A549 (cell line): ENCODE results near the gene SGCA. TPM values are rescaled to one million over a fixed set of nuclear protein-coding genes. Genes with fewer than 3 reads are reported as not detected.

Experiments used
- ATAC-seq, 2 experiments: fragments of 200-7000 bp in 1 of 2; fragments of >200 bp in 1 of 2; cut with Nextera tagmentation in 1 of 2; cut with Tn5 transposase in 1 of 2; 3 replicates each; pipeline versions ENCODE4 v1.8.0 to v1.9.1; 2018 to 2020; ENCODE audit warnings: mild to moderate bottlenecking in 1 of 2, moderate library complexity in 1 of 2
- CTCF ChIA-PET: fragments of 300-600 bp; sonication (Branson Sonifier 250); formaldehyde crosslinking; extraction: SDS; loops from one replicate; lab custom pipeline; 2021; ENCODE audit warnings: antibody characterized with exemption, inconsistent platforms; lab: Yijun Ruan, JAX
- POLR2A ChIA-PET: fragments of 350-600 bp; formaldehyde crosslinking; extraction: SDS; loops from one replicate; lab custom pipeline; 2021; ENCODE audit warnings: antibody characterized with exemption, inconsistent platforms; lab: Yijun Ruan, JAX
- DNase-seq, 2 experiments: peaks; one replicate each; pipeline versions ENCODE4 v3.0.0 to v3.0.0-alpha.2; 2011 to 2016; ENCODE audit warnings: low read depth in 1 of 2, low spot score in 1 of 2
- FAIRE-seq: peaks from 2 replicates; lab custom pipeline; 2011; peaks lifted over from hg19 to GRCh38; lab: Jason Lieb, UNC
- H3K27ac ChIP-seq, 2 experiments: fragments of >200 bp; sonication (Bioruptor Twin); formaldehyde crosslinking; 3 replicates each; pipeline ENCODE4 v1.5.1; 2016 to 2017
- H3K4me1 ChIP-seq: fragments of >200 bp; sonication (Bioruptor Twin); formaldehyde crosslinking; 3 replicates; pipeline ENCODE4 v1.6.1; 2016
- H3K4me2 ChIP-seq: fragments of >200 bp; sonication (Bioruptor Twin); formaldehyde crosslinking; 3 replicates; pipeline ENCODE4 v1.6.1; 2016
- H3K4me3 ChIP-seq: fragments of >200 bp; sonication (Bioruptor Twin); formaldehyde crosslinking; 3 replicates; pipeline ENCODE4 v1.5.1; 2016
- H3K9me3 ChIP-seq: fragments of >200 bp; sonication (Bioruptor Twin); formaldehyde crosslinking; 3 replicates; pipeline ENCODE4 v1.6.1; 2016
- CBX2 ChIP-seq: fragments of 200-600 bp; sonication (generic); IDR thresholded peaks from 2 replicates; pipeline ENCODE4 v1.6.1; 2016; ENCODE audit warnings: low read depth, mild to moderate bottlenecking, borderline replicate concordance
- EHF ChIP-seq: fragments of 250-450 bp; sonication (Bioruptor Pico); IDR thresholded peaks from 2 replicates; pipeline ENCODE4 v1.5.0; 2020; ENCODE audit warnings: mild to moderate bottlenecking
- HOXB5 ChIP-seq: fragments of 250-450 bp; sonication (Bioruptor Pico); IDR thresholded peaks from 2 replicates; pipeline ENCODE4 v1.5.0; 2020; ENCODE audit warnings: mild to moderate bottlenecking, moderate library complexity
- MAFK ChIP-seq: fragments of 450-650 bp; IDR thresholded peaks from 2 replicates; pipeline ENCODE4 v1.6.1; 2014; ENCODE audit not compliant: partially characterized antibody
- MAZ ChIP-seq: fragments of 150-350 bp; IDR thresholded peaks from 2 replicates; pipeline ENCODE4 v1.6.1; 2014; ENCODE audit warnings: antibody characterized with exemption, low read depth, low read length, borderline replicate concordance
- POLR2A ChIP-seq: IDR thresholded peaks from 2 replicates; pipeline ENCODE4 v1.6.1; 2012; ENCODE audit warnings: mild to moderate bottlenecking, low read length
- POLR2AphosphoS2 ChIP-seq: conservative IDR thresholded peaks from 2 replicates; pipeline ENCODE4 v1.6.1; 2012; ENCODE audit warnings: low read length, improper control_type of control experiment, inconsistent platforms
- RFX5 ChIP-seq: fragments of 450-650 bp; IDR thresholded peaks from 2 replicates; pipeline ENCODE4 v1.7.1; 2014; ENCODE audit warnings: antibody characterized with exemption, mild to moderate bottlenecking, moderate library complexity
- SMC3 ChIP-seq: fragments of >200 bp; sonication (Bioruptor Twin); formaldehyde crosslinking; IDR thresholded peaks from 3 replicates; pipeline ENCODE4 v1.6.1; 2018; ENCODE audit warnings: inconsistent platforms
- SREBF2 ChIP-seq: fragments of 450-650 bp; IDR thresholded peaks from 2 replicates; pipeline ENCODE4 v1.6.1; 2014; ENCODE audit warnings: mild to moderate bottlenecking, moderate library complexity
- TFCP2L1 ChIP-seq: fragments of 250-450 bp; sonication (Bioruptor Pico); IDR thresholded peaks from 2 replicates; pipeline ENCODE4 v1.5.0; 2021; ENCODE audit warnings: mild to moderate bottlenecking
- TP53 ChIP-seq: fragments of 250-450 bp; sonication (Bioruptor Pico); IDR thresholded peaks from 2 replicates; pipeline ENCODE4 v1.5.0; 2021; ENCODE audit warnings: mild to moderate bottlenecking, moderate library complexity
- USF2 ChIP-seq: fragments of 450-650 bp; IDR thresholded peaks from 2 replicates; pipeline ENCODE4 v1.6.1; 2014; ENCODE audit warnings: antibody characterized with exemption
- ZSCAN20 ChIP-seq: fragments of 250-450 bp; sonication (Bioruptor Pico); IDR thresholded peaks from 2 replicates; pipeline ENCODE4 v1.8.0; 2022; ENCODE audit warnings: mild to moderate bottlenecking, moderate library complexity
- WGBS: methylation state at CpG from one replicate; pipeline ENCODE4 v1.1.6; 2017; ENCODE audit errors: missing lambda C conversion rate; 5-methylcytosine and 5-hydroxymethylcytosine counted together
- polyA plus RNA-seq, 4 experiments: library from polyadenylated mRNA; depleted of rRNA in 3 of 4; stranded (reverse); fragments of >200 nt; fragmentation: RNase III in 1 of 4; extraction: RNeasy Plus Mini Kit Qiagen cat#74134 plus additional on column Dnase treatment in 1 of 4; gene quantifications; 2 replicates in 3 of 4; 3 replicates in 1 of 4; pipeline ENCODE4 v1.2.3, GENCODE V29; 2011 to 2017
- TF ChIP-seq, protein P1 (sequence below): fragments of 250-450 bp; sonication (Bioruptor Pico); IDR thresholded peaks from 2 replicates; pipeline ENCODE4 v1.5.0; 2020; ENCODE audit warnings: low read depth, mild to moderate bottlenecking, moderate library complexity
- TF ChIP-seq, protein P2 (sequence below): fragments of >200 bp; sonication (Bioruptor Twin); formaldehyde crosslinking; IDR thresholded peaks from 3 replicates; pipeline ENCODE4 v1.5.1; 2016

Gene SGCA
- polyA plus RNA-seq, 2 of the 4 experiments (the other 2 are of a cell fraction): 0.44 to 3.4 TPM

GRCh38 chr17:50192618-50193291 is 26.9 kb downstream of the SGCA start:
- FAIRE-seq (no peak), ATAC-seq (no peak), DNase-seq (no peak)
- ChIA-PET POLR2A (no interaction called here), CTCF (interaction anchor here (1.0 to 22.0 kb wide), 5 partner anchors 11 to 104 kb away, joined by 3 to 817 read pairs (median 5); partner anchors contain the start of gene SGCA)
- peak overlapping the region in 1 of 2 experiments; percentile 10; a peak in 1 of 6 replicates for H3K27ac ChIP-seq
- H3K9me3 ChIP-seq: no peaks in the 10 kb centered on the region
- H3K4me1 ChIP-seq: peaks cover 18% of the 10 kb centered on the region
- TF ChIP-seq EHF (CRISPR knock-in tag) (no peak), POLR2AphosphoS2 (no peak), USF2 (no peak), SREBF2 (no peak), POLR2A (no peak)
- TF ChIP-seq, all 56 proteins: peak for 0
- no peak overlapping the region for H3K4me2 ChIP-seq
- H3K4me3 ChIP-seq: no peak overlapping the region
- 82% methylated on average over 16 of the region's 16 CpGs for WGBS

- 87% methylated on average over 17 of the region's 25 CpGs for WGBS
- Histone ChIP-seq H3K4me1 (peaks cover 34% of the 10 kb centered on the region), H3K4me3 (no peak overlapping the region), H3K9me3 (no peaks in the 10 kb centered on the region), H3K27ac (peak overlapping the region in 1 of 2 experiments; percentile 7; a peak in 1 of 6 replicates), H3K4me2 (no peak overlapping the region)
- ChIA-PET CTCF (interaction anchor here (5.2 to 22.0 kb wide), 2 partner anchors 23 to 101 kb away, joined by 70 to 817 read pairs; partner anchors contain the start of gene SGCA), POLR2A (no interaction called here)
- DNase-seq: no peak
- FAIRE-seq: no peak
- ATAC-seq: no peak
- TF ChIP-seq SMC3: no peak
- TF ChIP-seq, protein P1, sequence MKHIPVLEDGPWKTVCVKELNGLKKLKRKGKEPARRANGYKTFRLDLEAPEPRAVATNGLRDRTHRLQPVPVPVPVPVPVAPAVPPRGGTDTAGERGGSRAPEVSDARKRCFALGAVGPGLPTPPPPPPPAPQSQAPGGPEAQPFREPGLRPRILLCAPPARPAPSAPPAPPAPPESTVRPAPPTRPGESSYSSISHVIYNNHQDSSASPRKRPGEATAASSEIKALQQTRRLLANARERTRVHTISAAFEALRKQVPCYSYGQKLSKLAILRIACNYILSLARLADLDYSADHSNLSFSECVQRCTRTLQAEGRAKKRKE (CRISPR knock-in tag): no peak
- TF ChIP-seq TFCP2L1: no peak
- TF ChIP-seq RFX5: no peak
- no peak for TF ChIP-seq ZSCAN20 (CRISPR knock-in tag)
- TF ChIP-seq POLR2A: no peak
- TF ChIP-seq HOXB5 (CRISPR knock-in tag): no peak
- no peak for TF ChIP-seq CBX2
- TF ChIP-seq, protein P2, sequence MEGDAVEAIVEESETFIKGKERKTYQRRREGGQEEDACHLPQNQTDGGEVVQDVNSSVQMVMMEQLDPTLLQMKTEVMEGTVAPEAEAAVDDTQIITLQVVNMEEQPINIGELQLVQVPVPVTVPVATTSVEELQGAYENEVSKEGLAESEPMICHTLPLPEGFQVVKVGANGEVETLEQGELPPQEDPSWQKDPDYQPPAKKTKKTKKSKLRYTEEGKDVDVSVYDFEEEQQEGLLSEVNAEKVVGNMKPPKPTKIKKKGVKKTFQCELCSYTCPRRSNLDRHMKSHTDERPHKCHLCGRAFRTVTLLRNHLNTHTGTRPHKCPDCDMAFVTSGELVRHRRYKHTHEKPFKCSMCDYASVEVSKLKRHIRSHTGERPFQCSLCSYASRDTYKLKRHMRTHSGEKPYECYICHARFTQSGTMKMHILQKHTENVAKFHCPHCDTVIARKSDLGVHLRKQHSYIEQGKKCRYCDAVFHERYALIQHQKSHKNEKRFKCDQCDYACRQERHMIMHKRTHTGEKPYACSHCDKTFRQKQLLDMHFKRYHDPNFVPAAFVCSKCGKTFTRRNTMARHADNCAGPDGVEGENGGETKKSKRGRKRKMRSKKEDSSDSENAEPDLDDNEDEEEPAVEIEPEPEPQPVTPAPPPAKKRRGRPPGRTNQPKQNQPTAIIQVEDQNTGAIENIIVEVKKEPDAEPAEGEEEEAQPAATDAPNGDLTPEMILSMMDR: no peak
- no peak for TF ChIP-seq MAFK
- no peak for TF ChIP-seq TP53
- TF ChIP-seq USF2: no peak
- no peak for TF ChIP-seq MAZ
Observed at GRCh38 chr17:50194140-50194933, 28.5 kb downstream of the SGCA start.
